Heart left ventricle (tissue), 13 donors: ENCODE measurements around the gene TSPYL6.

Experiments
- POLR2A ChIP-seq, 2 donors: fragments of 450-650 bp; IDR thresholded peaks; one replicate each; pipeline ENCODE4 v1.6.1; 2017; ENCODE audit warnings: antibody characterized with exemption in 2 of 2, mild to moderate bottlenecking in 2 of 2, moderate library complexity in 2 of 2
- TF ChIP-seq, protein P1 (sequence below), 12 donors: fragments of 200-600 bp; sonication (generic) in 4 of 12; IDR thresholded peaks; one replicate each; pipeline versions ENCODE4 v1.5.0 to v1.8.0; 2018 to 2022; ENCODE audit warnings: antibody characterized with exemption in 12 of 12, mild to moderate bottlenecking in 5 of 12
- donor health status: ischemic (EF 13 %, LVEDD 7.1; RV severe dilation, severe dysfunction).
- donor health status: DM: no; HTN: yes; CAD: no.
- donor health status: DM: no; HTN: no; CAD: no.
- donor health status: ischemic (EF 25% LVEDD 6.9; RV normal size, moderate dysfunction).
- donor health status: ischemic (EF 25% LVEDD 5.7; RV mildly dilated, moderate dysfunction).
- donor health status: ischemic (EF 35%, LVEDD 5.7; RV mildly dilated, moderate dysfunction).
- donor health status: nonischemic (EF 11% LVEDD 7.7; RV severe dilation, severe dysfunction).
- donor health status: DM: yes; HTN: yes; CAD: no.
- donor health status: PGD.
- donor health status: ischemic (EF 29% LVEDD 5.4; RV normal size, mild dysfunction).
- donor health status: nonischemic (EF 23%, LVEDD 6.1; RV moderate dilation, normal function).

DNA sequence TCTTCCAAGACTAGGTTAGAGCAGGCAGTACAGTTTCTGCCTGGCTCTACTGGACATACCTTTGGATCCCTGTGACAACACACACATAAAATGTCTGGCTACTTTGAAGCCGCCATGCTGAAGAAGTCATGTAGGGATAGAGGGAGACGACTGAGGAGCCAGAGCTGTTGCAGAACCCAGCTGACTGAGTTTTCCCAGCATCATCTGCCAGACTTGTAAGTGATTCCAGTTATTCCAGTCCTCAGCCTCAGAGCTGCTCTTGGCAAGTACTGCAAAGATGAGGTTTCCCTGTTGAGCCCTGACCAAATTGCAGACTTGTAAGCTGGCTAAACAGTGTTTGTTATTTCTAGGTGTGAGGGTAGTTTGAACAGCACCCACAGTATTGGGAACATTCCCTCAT, 31.5 kb upstream of the TSPYL6 start:
- no peak for TF ChIP-seq POLR2A (IDR thresholded peaks at IDR 0.05)
- TF ChIP-seq, protein P1, sequence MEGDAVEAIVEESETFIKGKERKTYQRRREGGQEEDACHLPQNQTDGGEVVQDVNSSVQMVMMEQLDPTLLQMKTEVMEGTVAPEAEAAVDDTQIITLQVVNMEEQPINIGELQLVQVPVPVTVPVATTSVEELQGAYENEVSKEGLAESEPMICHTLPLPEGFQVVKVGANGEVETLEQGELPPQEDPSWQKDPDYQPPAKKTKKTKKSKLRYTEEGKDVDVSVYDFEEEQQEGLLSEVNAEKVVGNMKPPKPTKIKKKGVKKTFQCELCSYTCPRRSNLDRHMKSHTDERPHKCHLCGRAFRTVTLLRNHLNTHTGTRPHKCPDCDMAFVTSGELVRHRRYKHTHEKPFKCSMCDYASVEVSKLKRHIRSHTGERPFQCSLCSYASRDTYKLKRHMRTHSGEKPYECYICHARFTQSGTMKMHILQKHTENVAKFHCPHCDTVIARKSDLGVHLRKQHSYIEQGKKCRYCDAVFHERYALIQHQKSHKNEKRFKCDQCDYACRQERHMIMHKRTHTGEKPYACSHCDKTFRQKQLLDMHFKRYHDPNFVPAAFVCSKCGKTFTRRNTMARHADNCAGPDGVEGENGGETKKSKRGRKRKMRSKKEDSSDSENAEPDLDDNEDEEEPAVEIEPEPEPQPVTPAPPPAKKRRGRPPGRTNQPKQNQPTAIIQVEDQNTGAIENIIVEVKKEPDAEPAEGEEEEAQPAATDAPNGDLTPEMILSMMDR (IDR thresholded peaks at IDR 0.05): no peak
